Measurements from ENCODE around the gene SMIM14.

The SMIM14 gene

DNA sequence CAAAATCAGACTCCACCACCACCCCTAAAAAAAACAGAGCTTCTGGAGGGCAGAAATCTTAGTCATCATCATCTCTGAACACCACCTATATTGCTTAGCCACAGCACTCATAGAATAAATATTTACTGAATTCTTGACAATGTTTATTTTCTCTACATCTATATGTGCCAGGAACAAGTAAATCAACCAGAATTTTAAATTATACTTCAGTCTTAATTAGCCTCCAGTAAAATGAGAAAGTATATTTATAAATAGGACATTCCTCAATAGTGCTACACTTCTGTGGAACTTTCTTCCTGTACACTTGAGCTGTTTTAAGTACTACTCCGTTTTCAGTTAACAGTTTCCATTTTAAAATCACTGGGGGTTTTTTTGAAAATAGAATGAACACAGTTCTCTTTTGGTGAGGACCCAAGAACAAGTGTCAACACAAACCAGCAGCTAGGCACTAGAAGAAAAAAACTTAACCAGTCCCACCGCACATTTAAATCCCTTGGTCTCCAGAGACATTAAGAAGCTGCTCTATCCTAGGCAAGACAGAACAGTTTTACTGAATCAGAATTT lies 25.5 kb downstream of the SMIM14 start:
- TF ChIP-seq, protein P1, sequence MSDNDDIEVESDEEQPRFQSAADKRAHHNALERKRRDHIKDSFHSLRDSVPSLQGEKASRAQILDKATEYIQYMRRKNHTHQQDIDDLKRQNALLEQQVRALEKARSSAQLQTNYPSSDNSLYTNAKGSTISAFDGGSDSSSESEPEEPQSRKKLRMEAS (IDR thresholded peaks at IDR 0.05; ENCODE audit: low read depth, low read length), result no peak
- TF ChIP-seq, protein P2, sequence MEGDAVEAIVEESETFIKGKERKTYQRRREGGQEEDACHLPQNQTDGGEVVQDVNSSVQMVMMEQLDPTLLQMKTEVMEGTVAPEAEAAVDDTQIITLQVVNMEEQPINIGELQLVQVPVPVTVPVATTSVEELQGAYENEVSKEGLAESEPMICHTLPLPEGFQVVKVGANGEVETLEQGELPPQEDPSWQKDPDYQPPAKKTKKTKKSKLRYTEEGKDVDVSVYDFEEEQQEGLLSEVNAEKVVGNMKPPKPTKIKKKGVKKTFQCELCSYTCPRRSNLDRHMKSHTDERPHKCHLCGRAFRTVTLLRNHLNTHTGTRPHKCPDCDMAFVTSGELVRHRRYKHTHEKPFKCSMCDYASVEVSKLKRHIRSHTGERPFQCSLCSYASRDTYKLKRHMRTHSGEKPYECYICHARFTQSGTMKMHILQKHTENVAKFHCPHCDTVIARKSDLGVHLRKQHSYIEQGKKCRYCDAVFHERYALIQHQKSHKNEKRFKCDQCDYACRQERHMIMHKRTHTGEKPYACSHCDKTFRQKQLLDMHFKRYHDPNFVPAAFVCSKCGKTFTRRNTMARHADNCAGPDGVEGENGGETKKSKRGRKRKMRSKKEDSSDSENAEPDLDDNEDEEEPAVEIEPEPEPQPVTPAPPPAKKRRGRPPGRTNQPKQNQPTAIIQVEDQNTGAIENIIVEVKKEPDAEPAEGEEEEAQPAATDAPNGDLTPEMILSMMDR (IDR thresholded peaks at IDR 0.05; ENCODE audit: low read depth, low read length), result no peak
- TF ChIP-seq POLR2A (IDR thresholded peaks at IDR 0.05; ENCODE audit: extremely low read depth, insufficient read length), result no peak
- TF ChIP-seq MYC (IDR thresholded peaks at IDR 0.05; ENCODE audit: low read depth, low read length), result no peak

DNA sequence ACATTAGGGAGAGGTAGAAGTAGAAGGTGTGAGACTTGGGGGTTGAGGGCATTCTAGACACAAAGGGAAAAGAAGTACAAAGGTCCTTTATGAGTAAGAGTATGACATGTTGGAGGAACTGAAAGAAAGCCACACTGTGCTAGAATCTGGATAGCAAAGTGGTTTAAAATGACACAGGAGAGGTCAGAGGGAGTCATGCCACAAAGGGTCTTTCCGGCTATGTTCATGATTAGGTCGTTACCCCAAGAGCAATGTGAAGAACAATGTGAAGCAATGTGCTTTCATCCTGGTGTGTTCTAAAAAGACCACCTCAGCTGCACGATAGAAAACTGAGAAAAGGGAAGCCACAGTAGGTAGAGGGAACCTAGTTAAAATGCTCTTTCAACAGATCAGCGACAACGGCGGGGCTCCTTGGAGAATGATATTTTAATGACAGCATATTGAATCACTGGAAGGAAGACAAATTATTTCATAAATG lies 29.2 kb downstream of the SMIM14 start:
- peak overlapping the region; percentile 51 for H3K4me3 ChIP-seq (ENCODE audit: low read depth, low read length)
- TF ChIP-seq, protein P2 (IDR thresholded peaks at IDR 0.05; ENCODE audit: low read depth, low read length), result no peak
- TF ChIP-seq MYC (IDR thresholded peaks at IDR 0.05; ENCODE audit: low read depth, low read length), result no peak
- TF ChIP-seq POLR2A (IDR thresholded peaks at IDR 0.05; ENCODE audit: extremely low read depth, insufficient read length), result no peak
- TF ChIP-seq, protein P1 (IDR thresholded peaks at IDR 0.05; ENCODE audit: low read depth, low read length), result 0 out of 2 replicates have a peak, but pooled peaks have one; percentile 25
- DNase-seq (ENCODE audit: low read depth), result peak; percentile 79

More for the DNA sequence above, 25.5 kb downstream of the SMIM14 start:
- no peak overlapping the region for H3K4me3 ChIP-seq (ENCODE audit: low read depth, low read length)
- no peak for DNase-seq (ENCODE audit: low read depth)

DNA sequence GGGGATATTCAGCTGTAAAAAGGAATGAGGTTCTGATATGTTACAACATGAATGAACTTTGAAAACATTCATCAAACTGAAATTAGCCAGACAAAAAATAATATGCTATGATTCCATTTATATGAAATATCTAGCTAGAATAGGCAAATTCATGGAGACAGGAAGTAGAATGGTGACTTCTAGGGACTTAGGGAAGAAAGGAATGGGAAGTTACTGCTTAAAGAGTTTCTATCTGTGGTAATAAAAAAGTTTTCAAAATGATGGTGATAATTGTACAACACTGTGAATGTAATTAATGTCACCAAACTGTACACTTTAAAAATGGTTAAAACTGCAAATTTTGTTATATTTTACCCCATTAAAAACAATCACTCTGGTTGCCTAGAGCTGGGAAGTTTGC lies 30.2 kb downstream of the SMIM14 start:
- H3K4me3 ChIP-seq (ENCODE audit: low read depth, low read length), result no peak overlapping the region
- no peak for TF ChIP-seq POLR2A (IDR thresholded peaks at IDR 0.05; ENCODE audit: extremely low read depth, insufficient read length)
- no peak for DNase-seq (ENCODE audit: low read depth)

DNA sequence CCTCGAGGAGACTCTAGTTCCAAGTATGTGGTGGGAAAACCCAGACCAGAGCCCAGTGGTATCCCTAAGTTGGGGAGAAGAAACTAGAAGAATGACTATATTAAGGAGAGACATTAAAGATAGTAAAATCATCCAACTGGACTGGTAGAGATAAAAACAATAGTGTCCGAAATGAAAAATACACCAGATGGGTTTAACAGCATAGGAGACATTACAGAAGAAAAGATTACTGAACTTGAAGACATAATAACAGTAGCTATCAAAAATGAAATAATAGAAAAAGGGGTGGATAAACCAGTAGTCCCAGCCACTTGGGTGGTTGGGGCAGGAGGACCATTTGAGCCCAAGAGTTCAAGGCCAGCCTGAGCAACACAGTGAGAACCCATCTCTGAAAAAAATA lies 31.9 kb downstream of the SMIM14 start:
- TF ChIP-seq POLR2A (IDR thresholded peaks at IDR 0.05; ENCODE audit: extremely low read depth, insufficient read length) (no peak), MYC (IDR thresholded peaks at IDR 0.05; ENCODE audit: low read depth, low read length) (no peak)
- TF ChIP-seq, protein P1 (IDR thresholded peaks at IDR 0.05; ENCODE audit: low read depth, low read length), result no peak
- TF ChIP-seq, protein P2 (IDR thresholded peaks at IDR 0.05; ENCODE audit: low read depth, low read length), result no peak
- no peak for DNase-seq (ENCODE audit: low read depth)
- H3K4me3 ChIP-seq (ENCODE audit: low read depth, low read length), result no peak overlapping the region

DNA sequence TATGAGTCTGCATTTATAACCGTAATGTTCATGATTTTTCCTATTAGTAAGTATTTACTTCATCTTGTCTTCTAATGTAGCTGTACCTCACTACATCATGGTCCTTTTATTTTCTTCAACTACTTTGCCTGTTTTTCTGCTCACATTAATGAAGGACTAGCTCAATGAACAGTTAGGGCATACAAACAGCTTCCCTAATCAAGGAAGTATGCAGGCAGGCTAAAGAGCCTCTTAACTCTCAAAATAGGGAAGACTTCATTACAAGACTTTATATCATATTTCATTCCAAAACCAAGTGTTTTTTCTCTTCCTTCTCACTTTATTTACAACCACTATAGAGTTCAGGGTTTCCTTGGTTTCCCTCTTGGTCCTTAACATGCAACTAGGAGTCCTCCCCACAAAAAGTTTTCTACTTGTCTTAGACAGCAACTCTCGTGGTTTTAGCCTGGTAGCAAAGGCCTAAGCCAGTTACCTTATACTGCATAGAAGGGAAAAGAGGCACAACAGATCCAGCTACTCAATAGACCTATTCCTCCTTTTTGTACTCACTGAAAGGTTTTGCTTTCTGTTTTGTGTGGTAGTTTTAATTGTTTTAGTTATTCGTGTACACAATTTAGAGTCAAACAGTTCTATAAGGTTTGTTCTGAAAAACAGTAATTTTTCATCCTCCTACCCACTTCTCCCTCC lies 40.8 kb downstream of the SMIM14 start:
- H3K4me3 ChIP-seq (ENCODE audit: low read depth, low read length), result no peak overlapping the region
- peak; percentile 38 for DNase-seq (ENCODE audit: low read depth)

DNA sequence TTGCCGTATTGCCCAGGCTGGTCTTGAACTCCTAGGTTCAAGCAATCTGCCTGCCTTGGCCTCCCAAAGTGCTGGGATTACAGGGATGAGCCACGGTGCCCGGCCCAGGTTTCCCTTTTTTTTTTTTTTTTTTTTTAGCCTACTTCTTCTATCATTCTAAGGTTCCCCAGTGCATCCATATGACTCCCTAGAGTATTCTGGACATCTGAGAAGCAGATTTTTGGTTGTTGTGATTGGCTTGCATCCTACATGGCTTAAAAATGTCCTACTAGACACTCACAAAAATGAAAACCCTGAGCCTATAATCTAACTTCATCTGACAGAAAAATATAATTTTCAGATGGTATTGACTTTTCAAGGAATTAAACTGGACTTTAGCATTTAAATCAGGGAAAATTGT lies 41.7 kb downstream of the SMIM14 start:
- TF ChIP-seq, protein P1 (IDR thresholded peaks at IDR 0.05; ENCODE audit: low read depth, low read length), result no peak
- TF ChIP-seq MYC (IDR thresholded peaks at IDR 0.05; ENCODE audit: low read depth, low read length) (no peak), POLR2A (IDR thresholded peaks at IDR 0.05; ENCODE audit: extremely low read depth, insufficient read length) (no peak)
- TF ChIP-seq, protein P2 (IDR thresholded peaks at IDR 0.05; ENCODE audit: low read depth, low read length), result no peak
- no peak for DNase-seq (ENCODE audit: low read depth)
- no peak overlapping the region for H3K4me3 ChIP-seq (ENCODE audit: low read depth, low read length)

More for the DNA sequence above, 40.8 kb downstream of the SMIM14 start:
- TF ChIP-seq POLR2A (IDR thresholded peaks at IDR 0.05; ENCODE audit: extremely low read depth, insufficient read length) (no peak), MYC (IDR thresholded peaks at IDR 0.05; ENCODE audit: low read depth, low read length) (no peak)
- TF ChIP-seq, protein P2 (IDR thresholded peaks at IDR 0.05; ENCODE audit: low read depth, low read length), result no peak
- TF ChIP-seq, protein P1 (IDR thresholded peaks at IDR 0.05; ENCODE audit: low read depth, low read length), result no peak
